HepG2 (cell line): Measurements from ENCODE around the gene PLA2G4B.

Experiments
- AGO1 ChIP-seq: fragments of 200-400 bp; formaldehyde crosslinking; IDR thresholded peaks from 2 replicates; pipeline ENCODE4 v1.6.1; 2017; ENCODE audit warnings: mild to moderate bottlenecking, low read depth, low read length, moderate library complexity; ENCODE audit not compliant: poor library complexity, severe bottlenecking
- CBX5 ChIP-seq: sonication (generic); formaldehyde crosslinking; IDR thresholded peaks from 2 replicates; pipeline ENCODE4 v1.4.0; 2020; ENCODE audit warnings: missing genetic modification reagents, borderline replicate concordance
- EZH2 ChIP-seq: conservative IDR thresholded peaks from 2 replicates; pipeline ENCODE4 v1.6.1; 2012; ENCODE audit warnings: mild to moderate bottlenecking, low read depth, low read length, moderate library complexity
- FOXP1 ChIP-seq, 2 experiments: fragments of 450-650 bp in 1 of 2; IDR thresholded peaks; 2 replicates each; pipeline ENCODE4 v1.6.1; 2017 to 2018; ENCODE audit warnings: antibody characterized with exemption in 1 of 2
- IRF2 ChIP-seq: IDR thresholded peaks from 2 replicates; pipeline ENCODE4 v1.6.1; 2018; ENCODE audit warnings: missing genetic modification reagents, missing compliant biosample characterization
- MED1 ChIP-seq: sonication (generic); formaldehyde crosslinking; IDR thresholded peaks from 2 replicates; pipeline ENCODE4 v1.4.0; 2020; ENCODE audit warnings: missing genetic modification reagents
- POLR2A ChIP-seq, 2 experiments: IDR thresholded peaks; 2 replicates each; pipeline ENCODE4 v1.6.1; 2011; ENCODE audit warnings: low read depth in 2 of 2, low read length in 2 of 2, mild to moderate bottlenecking in 1 of 2, moderate library complexity in 1 of 2; ENCODE audit not compliant: insufficient read depth in 1 of 2
- ZNF362 ChIP-seq: sonication (generic); formaldehyde crosslinking; IDR thresholded peaks from 2 replicates; pipeline ENCODE4 v1.4.0; 2020; ENCODE audit warnings: missing genetic modification reagents, mild to moderate bottlenecking, borderline replicate concordance
- ZNF644 ChIP-seq: IDR thresholded peaks from 2 replicates; pipeline ENCODE4 v1.6.1; 2016; ENCODE audit warnings: low read depth
- TF ChIP-seq, protein P1 (sequence below): sonication (generic); formaldehyde crosslinking; IDR thresholded peaks from 2 replicates; pipeline ENCODE4 v1.5.0; 2020; ENCODE audit warnings: mild to moderate bottlenecking, missing genetic modification reagents, moderate library complexity

DNA sequence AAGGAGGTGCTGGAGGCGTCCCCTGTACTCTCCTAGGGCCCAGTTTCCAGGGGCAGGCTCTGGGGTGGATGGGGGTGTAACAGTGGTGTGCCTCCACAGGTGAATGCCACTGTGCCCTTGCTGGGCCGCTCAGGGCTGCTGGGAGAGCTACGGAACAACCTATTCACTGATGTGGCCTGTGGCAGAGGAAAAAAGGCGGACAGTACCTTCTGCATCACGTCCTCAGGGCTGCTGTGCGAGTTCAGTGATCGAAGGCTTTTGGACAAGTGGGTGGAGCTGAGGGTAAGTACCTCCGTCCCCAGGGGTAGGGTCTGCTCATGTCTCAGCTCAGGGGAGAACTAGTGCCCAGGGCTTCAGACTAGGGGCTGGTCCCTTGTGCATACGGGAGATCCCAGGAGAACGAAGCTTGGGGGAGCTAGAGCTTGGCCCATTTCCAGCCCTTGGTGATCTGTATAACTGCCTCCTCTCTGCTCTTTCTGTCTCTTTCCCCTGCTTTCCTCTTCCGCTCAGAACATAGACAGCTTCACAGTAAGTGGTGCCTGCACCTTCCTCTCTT, 25.7 kb upstream of the PLA2G4B start:
- no peak for TF ChIP-seq ZNF362 (CRISPR knock-in tag)
- no peak for TF ChIP-seq CBX5 (CRISPR knock-in tag)
- no peak for TF ChIP-seq FOXP1 (IDR thresholded peaks at IDR 0.05)
- TF ChIP-seq FOXP1 (CRISPR knock-in tag; IDR thresholded peaks at IDR 0.05), result no peak
- TF ChIP-seq, protein P1, sequence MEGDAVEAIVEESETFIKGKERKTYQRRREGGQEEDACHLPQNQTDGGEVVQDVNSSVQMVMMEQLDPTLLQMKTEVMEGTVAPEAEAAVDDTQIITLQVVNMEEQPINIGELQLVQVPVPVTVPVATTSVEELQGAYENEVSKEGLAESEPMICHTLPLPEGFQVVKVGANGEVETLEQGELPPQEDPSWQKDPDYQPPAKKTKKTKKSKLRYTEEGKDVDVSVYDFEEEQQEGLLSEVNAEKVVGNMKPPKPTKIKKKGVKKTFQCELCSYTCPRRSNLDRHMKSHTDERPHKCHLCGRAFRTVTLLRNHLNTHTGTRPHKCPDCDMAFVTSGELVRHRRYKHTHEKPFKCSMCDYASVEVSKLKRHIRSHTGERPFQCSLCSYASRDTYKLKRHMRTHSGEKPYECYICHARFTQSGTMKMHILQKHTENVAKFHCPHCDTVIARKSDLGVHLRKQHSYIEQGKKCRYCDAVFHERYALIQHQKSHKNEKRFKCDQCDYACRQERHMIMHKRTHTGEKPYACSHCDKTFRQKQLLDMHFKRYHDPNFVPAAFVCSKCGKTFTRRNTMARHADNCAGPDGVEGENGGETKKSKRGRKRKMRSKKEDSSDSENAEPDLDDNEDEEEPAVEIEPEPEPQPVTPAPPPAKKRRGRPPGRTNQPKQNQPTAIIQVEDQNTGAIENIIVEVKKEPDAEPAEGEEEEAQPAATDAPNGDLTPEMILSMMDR, result no peak
- TF ChIP-seq MED1 (CRISPR knock-in tag), result no peak
- no peak for TF ChIP-seq AGO1
- TF ChIP-seq IRF2 (CRISPR knock-in tag), result no peak
- no peak for TF ChIP-seq POLR2A (IDR thresholded peaks at IDR 0.05; ENCODE audit: insufficient read depth in 1 of 2, low read depth in 2 of 2, low read length in 2 of 2)
- no peak for TF ChIP-seq ZNF644 (CRISPR knock-in tag)
- TF ChIP-seq EZH2, result no peak
